PFSK-1 (cell line): Measurements from ENCODE around the gene NEGR1.

Experiments used
- FOXP2 ChIP-seq: optimal IDR thresholded peaks from 2 replicates; pipeline ENCODE3; 2011; ENCODE audit warnings: borderline replicate concordance, control low read depth, inconsistent platforms; ENCODE audit not compliant: insufficient read depth; ENCODE audit errors: extremely low read length, extremely low read depth
- POLR2AphosphoS5 ChIP-seq: IDR thresholded peaks from 2 replicates; pipeline ENCODE4 v1.6.1; 2012; ENCODE audit warnings: low read depth, mild to moderate bottlenecking, control low read depth, low read length, moderate library complexity
- REST ChIP-seq, 2 experiments: IDR thresholded peaks; 2 replicates each; pipeline versions ENCODE4 v1.6.1 to v1.8.0; 2011 to 2012; ENCODE audit warnings: low read depth in 2 of 2, low read length in 2 of 2, control low read depth in 1 of 2, inconsistent platforms in 1 of 2, mild to moderate bottlenecking in 1 of 2, moderate library complexity in 1 of 2; ENCODE audit not compliant: insufficient read depth in 1 of 2
- SIN3A ChIP-seq: IDR thresholded peaks from 2 replicates; pipeline ENCODE4 v1.6.1; 2012; ENCODE audit warnings: mild to moderate bottlenecking, low read length, moderate library complexity, borderline replicate concordance; ENCODE audit not compliant: insufficient read depth
- TAF1 ChIP-seq: IDR thresholded peaks from 2 replicates; pipeline ENCODE4 v1.6.1; 2012; ENCODE audit warnings: low read length, control low read depth, borderline replicate concordance; ENCODE audit not compliant: insufficient read depth

The NEGR1 gene

GRCh38 chr1:72278461-72278860 lies 3.9 kb downstream of the NEGR1 start:
- no peak for TF ChIP-seq POLR2AphosphoS5
- TF ChIP-seq TAF1: no peak
- TF ChIP-seq SIN3A: no peak
- TF ChIP-seq REST (IDR thresholded peaks at IDR 0.05; ENCODE audit: insufficient read depth in 1 of 2, low read depth in 2 of 2, low read length in 2 of 2): no peak
- TF ChIP-seq FOXP2: no peak

DNA sequence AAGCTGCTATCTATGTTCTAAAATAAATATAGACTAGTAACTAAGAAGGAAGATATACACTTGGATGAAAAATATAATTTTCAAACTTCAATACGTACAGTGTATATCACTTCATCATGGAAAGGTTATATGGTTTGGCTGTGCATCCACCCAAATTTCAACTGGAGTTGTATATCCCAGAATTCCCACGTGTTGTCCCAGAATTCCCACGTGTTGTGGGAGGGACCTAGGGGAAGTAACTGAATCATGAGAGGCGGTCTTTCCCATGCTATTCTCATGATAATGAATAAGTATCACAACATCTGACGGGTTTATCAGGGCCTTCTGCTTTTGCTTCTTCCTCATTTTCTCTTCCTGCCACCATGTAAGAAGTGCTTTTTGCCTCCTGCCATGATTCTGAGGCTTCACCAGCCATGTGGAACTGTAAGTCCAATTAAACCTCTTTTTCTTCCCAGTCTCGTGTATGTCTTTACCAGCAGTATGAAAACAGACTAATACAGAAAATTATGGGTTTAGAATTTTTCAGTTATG lies 10.7 kb downstream of the NEGR1 start:
- TF ChIP-seq REST (IDR thresholded peaks at IDR 0.05; ENCODE audit: insufficient read depth in 1 of 2, low read depth in 2 of 2, low read length in 2 of 2) (no peak), POLR2AphosphoS5 (no peak), SIN3A (no peak), FOXP2 (no peak), TAF1 (no peak)

DNA sequence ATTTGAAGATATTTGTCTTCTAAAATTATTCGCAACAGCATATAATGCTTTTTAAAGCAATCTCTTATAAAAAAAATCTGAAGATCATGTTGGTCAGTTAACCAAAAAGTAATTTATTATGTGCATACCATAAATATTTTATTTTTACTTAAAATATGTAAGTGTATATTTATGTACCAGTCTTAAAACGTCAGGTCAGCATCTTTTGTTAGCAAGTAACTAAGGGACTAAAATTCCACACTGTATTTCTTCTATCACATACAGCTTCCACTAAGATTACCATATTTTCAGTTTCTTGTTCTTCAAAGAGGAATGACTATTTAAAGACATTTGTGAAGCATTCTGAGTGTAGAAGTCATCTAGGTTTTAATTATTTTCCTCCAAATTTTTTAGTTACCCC lies 19.6 kb downstream of the NEGR1 start:
- no peak for TF ChIP-seq POLR2AphosphoS5
- TF ChIP-seq TAF1: no peak
- TF ChIP-seq SIN3A: no peak
- no peak for TF ChIP-seq REST (IDR thresholded peaks at IDR 0.05; ENCODE audit: insufficient read depth in 1 of 2, low read depth in 2 of 2, low read length in 2 of 2)
- TF ChIP-seq FOXP2: no peak

- no peak for TF ChIP-seq SIN3A
- TF ChIP-seq TAF1: no peak
- no peak for TF ChIP-seq REST (IDR thresholded peaks at IDR 0.05; ENCODE audit: insufficient read depth in 1 of 2, low read depth in 2 of 2, low read length in 2 of 2)
- no peak for TF ChIP-seq FOXP2
- TF ChIP-seq POLR2AphosphoS5: no peak
Measured at GRCh38 chr1:72253132-72253531, 29.2 kb downstream of the NEGR1 start.

- TF ChIP-seq TAF1: no peak
- no peak for TF ChIP-seq FOXP2
- TF ChIP-seq SIN3A: no peak
- TF ChIP-seq REST (IDR thresholded peaks at IDR 0.05; ENCODE audit: insufficient read depth in 1 of 2, low read depth in 2 of 2, low read length in 2 of 2): no peak
- TF ChIP-seq POLR2AphosphoS5: no peak
Measured at GRCh38 chr1:72241397-72241796, 40.9 kb downstream of the NEGR1 start.
